ENCODE measurements around the gene CPNE1. TPM values are rescaled to one million over a fixed set of nuclear protein-coding genes. Genes with fewer than 3 reads are reported as not detected.
"Not testable (repeated sequence)": the region's sequence is repeated elsewhere in the genome, so short reads cannot be mapped to it uniquely, and the experiment has no call there.

The CPNE1 gene
- total RNA-seq, 6 donors from 2014 or later = 48.8 to 210 (median 177) TPM

GRCh38 chr20:35710039-35710438 lies 45.3 kb upstream of the CPNE1 start:
- Histone ChIP-seq H3K36me3 (peaks cover 57 to 99% (median 66%) of the 10 kb centered on the region in 4 donors), H3K4me1 (peaks cover 0 to 18% (median 12%) of the 10 kb centered on the region in 4 donors), H3K4me3 (no peak overlapping the region), H3K9me3 (no peaks in the 10 kb centered on the region), H3K27me3 (no peaks in the 10 kb centered on the region), H3K27ac (no peak overlapping the region)
- DNase-seq (no peak), ATAC-seq (ENCODE audit: low FRiP score in 2 of 2) (no peak)
- no peak for TF ChIP-seq POLR2A (IDR thresholded peaks at IDR 0.05)
- no peak for TF ChIP-seq CTCF (IDR thresholded peaks at IDR 0.05)
- TF ChIP-seq EP300 (IDR thresholded peaks at IDR 0.05) = no peak
- TF ChIP-seq POLR2AphosphoS5 (IDR thresholded peaks at IDR 0.05) = no peak

GRCh38 chr20:35709259-35709658 lies 44.6 kb upstream of the CPNE1 start:
- DNase-seq = no peak
- Histone ChIP-seq H3K27ac (no peak overlapping the region), H3K4me3 (no peak overlapping the region), H3K36me3 (peaks cover 59 to 99% (median 66%) of the 10 kb centered on the region in 4 donors), H3K4me1 (peaks cover 0 to 18% (median 12%) of the 10 kb centered on the region in 4 donors), H3K27me3 (no peaks in the 10 kb centered on the region), H3K9me3 (no peaks in the 10 kb centered on the region)
- ATAC-seq (ENCODE audit: low FRiP score in 2 of 2) = no peak
- WGBS, 2 donors = 90 to 91% methylated on average over 1 of the region's 1 CpG
- TF ChIP-seq POLR2A (IDR thresholded peaks at IDR 0.05) (no peak), CTCF (IDR thresholded peaks at IDR 0.05) (no peak), POLR2AphosphoS5 (IDR thresholded peaks at IDR 0.05) (no peak), EP300 (IDR thresholded peaks at IDR 0.05) (no peak)

GRCh38 chr20:35708502-35708901 lies 43.8 kb upstream of the CPNE1 start:
- ATAC-seq (ENCODE audit: low FRiP score in 2 of 2) = no peak
- Histone ChIP-seq H3K27ac (no peak overlapping the region), H3K4me1 (peaks cover 0 to 18% (median 12%) of the 10 kb centered on the region in 4 donors), H3K4me3 (no peak overlapping the region), H3K36me3 (peaks cover 59 to 99% (median 66%) of the 10 kb centered on the region in 4 donors), H3K9me3 (no peaks in the 10 kb centered on the region), H3K27me3 (no peaks in the 10 kb centered on the region)
- DNase-seq = no peak
- WGBS, 2 donors = 58 to 62% methylated on average over 1 of the region's 1 CpG
- no peak for TF ChIP-seq POLR2A (IDR thresholded peaks at IDR 0.05)

- H3K9me3 ChIP-seq; H3K27me3 ChIP-seq; H3K27ac ChIP-seq; ATAC-seq (ENCODE audit: low FRiP score in 2 of 2); DNase-seq; H3K4me3 ChIP-seq: not testable (repeated sequence)
- Histone ChIP-seq H3K36me3 (peaks cover 58 to 100% (median 66%) of the 10 kb centered on the region in 4 donors), H3K4me1 (peaks cover 0 to 21% (median 12%) of the 10 kb centered on the region in 4 donors)
- WGBS, 2 donors = 93 to 94% methylated on average over 15 to 17 of the region's 17 CpGs
Observed at GRCh38 chr20:35706591-35707529, 42.2 kb upstream of the CPNE1 start.

- WGBS, 2 donors = 92 to 93% methylated on average over 11 of the region's 11 CpGs
- not testable (repeated sequence) for H3K27me3 ChIP-seq; H3K9me3 ChIP-seq; ATAC-seq (ENCODE audit: low FRiP score in 2 of 2); H3K27ac ChIP-seq; H3K4me3 ChIP-seq; DNase-seq
- Histone ChIP-seq H3K36me3 (peaks cover 55 to 98% (median 66%) of the 10 kb centered on the region in 4 donors), H3K4me1 (peaks cover 0 to 20% (median 9%) of the 10 kb centered on the region in 4 donors)
Observed at GRCh38 chr20:35705894-35706293, 41.2 kb upstream of the CPNE1 start.

- no peak for ATAC-seq (ENCODE audit: low FRiP score in 2 of 2)
- DNase-seq = no peak
- TF ChIP-seq EP300 (IDR thresholded peaks at IDR 0.05) (no peak), POLR2A (IDR thresholded peaks at IDR 0.05) (no peak), POLR2AphosphoS5 (IDR thresholded peaks at IDR 0.05) (no peak), CTCF (IDR thresholded peaks at IDR 0.05) (no peak)
- H3K36me3 ChIP-seq = peaks cover 47 to 88% (median 64%) of the 10 kb centered on the region in 4 donors
- WGBS, 2 donors = 89 to 94% methylated on average over 5 of the region's 5 CpGs
- H3K4me1 ChIP-seq = peaks cover 9 to 31% (median 12%) of the 10 kb centered on the region in 4 donors
- H3K27ac ChIP-seq = no peak overlapping the region
- no peaks in the 10 kb centered on the region for H3K27me3 ChIP-seq
- no peak overlapping the region for H3K4me3 ChIP-seq
- no peaks in the 10 kb centered on the region for H3K9me3 ChIP-seq
Observed at GRCh38 chr20:35704514-35705261, 40.0 kb upstream of the CPNE1 start.

Measured in upper lobe of left lung (tissue), 6 donors.